ENCODE results near the gene SELENOF.
"Not testable (repeated sequence)": the region's sequence is repeated elsewhere in the genome, so short reads cannot be mapped to it uniquely, and the experiment has no call there.

The SELENOF gene

DNA sequence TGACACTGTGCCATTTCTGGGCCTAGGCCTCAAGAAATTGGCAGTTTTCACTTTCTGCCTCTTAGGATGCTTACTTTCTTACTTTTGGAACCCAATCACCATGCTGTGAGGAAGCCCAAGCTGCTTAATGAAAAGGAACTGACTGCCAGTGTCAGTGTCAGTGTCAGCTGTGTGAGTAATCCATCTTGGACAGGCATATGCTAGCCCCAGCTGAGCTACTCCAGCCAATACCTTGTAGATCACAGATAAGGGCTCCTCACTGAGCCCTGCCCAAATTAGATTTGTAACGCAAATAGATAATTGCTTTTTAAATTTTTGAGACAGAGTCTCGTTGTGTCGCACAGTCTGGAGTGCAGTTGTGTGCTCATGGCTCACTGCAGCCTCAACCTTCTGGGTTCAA is 59.6 kb downstream of the SELENOF start:
- no peak for DNase-seq

DNA sequence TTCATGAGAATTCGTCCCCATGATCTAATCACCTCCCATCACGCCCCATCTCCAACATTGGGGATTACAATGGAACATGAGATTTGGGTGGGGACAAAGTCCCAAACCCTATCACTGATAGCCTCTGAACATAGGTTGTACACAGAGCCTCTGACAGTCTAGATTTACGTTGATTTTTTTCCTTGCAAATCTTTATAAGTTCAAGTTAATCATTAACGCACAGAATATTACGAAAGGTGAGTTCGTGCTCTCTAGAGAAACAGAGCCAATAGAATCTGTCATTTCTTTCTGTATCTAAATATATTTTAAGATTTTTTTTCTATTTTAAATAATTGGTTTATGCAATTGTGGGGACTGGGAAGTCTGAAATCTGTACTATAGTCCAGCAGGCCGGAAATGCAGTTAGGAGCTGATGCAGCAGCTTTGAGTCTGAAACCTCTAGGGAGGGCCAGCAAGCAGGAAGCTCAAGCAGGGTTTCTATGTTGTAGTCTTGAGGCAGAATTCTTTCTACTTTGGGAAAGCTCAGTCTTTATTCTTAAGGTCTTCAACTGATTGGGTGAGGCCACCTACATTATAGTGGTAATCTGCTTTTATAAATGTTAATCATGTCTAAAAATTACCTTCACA is 61.0 kb downstream of the SELENOF start:
- no peak for DNase-seq

DNA sequence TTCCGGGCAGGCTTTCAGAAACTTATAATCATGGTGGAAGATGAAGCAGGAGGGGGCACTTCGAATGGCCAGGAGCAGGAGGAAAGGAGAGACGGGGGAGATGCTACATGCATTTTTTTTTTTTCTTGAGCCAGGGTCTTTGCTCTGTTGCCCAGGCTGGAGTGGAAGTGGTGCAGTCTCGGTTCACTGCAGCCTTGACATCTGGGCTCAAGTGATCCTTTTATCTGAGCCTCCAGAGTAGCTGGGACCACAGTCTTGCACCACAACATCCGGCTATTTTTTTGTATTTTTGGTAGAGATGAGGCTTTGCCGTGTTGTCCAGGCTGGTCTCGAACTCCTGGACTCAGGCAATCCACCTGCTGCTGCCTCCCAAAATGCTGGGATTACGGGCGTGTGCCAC is 61.6 kb downstream of the SELENOF start:
- DNase-seq = no peak

DNA sequence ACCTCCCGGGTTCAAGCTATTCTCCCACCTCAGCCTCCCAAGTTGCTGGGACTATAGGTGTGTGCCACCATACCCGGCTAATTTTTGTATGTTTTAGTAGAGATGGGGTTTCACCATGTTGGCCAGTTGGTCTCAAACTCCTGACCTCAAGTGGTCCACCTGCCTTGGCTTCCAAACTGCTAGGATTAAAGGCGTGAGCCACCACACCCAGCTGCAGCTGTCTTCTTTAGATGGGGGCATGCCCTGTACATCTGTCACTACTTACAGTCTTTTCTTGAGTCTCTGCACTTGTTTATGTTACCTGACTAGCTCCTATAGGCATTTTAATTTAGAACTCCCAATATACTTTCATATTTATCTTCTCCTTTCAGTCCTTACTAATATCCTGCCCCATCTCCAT is 64.2 kb downstream of the SELENOF start:
- no peak for DNase-seq

DNA sequence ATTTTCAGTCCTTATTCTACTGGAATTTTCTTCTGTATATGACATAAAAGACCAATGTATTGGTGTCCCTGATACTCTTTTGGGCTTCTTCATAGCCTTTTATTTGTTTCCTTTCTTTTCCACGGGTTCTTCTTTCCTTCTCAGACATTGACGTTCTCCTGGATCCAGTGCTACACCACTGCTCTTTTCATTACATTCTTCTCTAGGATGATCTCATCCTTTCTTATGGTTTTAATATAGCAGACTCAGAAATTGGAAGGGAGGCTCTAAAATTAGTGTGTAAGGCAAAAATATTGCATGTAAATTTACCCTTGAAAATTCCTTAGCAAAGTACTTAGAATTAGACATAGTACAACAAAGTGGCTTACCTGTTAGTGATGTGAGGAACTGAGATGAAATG is 65.3 kb downstream of the SELENOF start:
- no peak for DNase-seq

DNA sequence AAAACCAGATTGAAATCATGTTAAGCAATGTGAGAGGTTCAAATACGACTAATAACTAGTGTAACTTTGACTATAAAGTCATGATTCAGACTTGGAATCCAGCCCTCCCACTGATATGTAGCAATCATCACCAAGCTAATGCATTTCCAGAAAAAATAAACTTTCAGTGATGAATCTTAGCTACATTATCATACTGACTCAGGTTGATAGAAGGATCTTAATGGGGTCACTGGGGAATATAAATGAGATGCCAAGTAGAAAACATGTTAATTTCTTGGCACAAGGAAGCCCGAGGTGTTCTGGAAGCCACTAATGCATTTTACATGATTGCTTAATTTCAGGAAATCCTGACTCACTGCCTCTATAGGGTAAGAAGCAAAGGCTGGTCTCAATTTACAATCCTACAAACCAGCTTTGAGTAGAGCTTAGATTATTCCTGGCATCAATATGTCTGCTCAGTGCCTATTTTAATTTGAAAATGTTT is 67.7 kb downstream of the SELENOF start:
- DNase-seq = no peak

DNA sequence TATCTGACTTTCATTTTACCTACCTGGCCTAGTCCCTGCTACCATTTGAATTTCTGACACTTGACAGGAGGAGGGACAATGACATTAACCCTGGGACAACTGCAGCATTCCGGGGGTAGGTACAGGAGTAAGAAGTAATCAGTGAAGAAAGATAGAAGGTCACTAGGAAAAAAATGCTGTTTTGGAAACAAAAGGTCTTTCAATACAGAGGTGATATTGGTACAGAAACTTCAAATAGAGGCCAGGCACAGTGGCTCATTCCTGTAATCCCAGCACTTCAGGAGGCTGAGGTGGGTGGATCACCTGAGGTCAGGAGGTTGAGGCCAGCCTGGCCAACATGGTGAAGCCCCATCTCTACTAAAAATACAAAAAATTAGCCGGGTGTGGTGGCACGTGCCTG is 68.4 kb downstream of the SELENOF start:
- DNase-seq = no peak

DNA sequence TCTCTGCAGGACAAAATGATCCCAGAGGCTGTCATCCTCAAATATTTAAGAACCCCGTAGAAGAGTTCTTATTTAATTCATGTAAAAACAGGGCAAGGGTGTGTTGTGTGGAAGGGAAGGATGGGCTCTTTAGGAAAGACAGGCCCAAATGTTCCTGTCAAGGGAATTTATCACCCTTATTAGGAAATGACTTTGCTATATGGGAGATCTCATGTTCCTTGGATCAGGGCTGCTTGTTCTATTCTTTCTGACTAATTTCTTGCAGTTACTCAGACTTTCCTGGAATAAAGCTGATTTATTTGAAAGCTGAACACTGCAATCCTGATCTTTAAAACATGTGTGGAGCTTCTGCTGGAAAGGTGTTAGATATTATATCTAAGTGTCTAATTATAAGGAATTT is 72.8 kb downstream of the SELENOF start:
- no peak for DNase-seq

DNA sequence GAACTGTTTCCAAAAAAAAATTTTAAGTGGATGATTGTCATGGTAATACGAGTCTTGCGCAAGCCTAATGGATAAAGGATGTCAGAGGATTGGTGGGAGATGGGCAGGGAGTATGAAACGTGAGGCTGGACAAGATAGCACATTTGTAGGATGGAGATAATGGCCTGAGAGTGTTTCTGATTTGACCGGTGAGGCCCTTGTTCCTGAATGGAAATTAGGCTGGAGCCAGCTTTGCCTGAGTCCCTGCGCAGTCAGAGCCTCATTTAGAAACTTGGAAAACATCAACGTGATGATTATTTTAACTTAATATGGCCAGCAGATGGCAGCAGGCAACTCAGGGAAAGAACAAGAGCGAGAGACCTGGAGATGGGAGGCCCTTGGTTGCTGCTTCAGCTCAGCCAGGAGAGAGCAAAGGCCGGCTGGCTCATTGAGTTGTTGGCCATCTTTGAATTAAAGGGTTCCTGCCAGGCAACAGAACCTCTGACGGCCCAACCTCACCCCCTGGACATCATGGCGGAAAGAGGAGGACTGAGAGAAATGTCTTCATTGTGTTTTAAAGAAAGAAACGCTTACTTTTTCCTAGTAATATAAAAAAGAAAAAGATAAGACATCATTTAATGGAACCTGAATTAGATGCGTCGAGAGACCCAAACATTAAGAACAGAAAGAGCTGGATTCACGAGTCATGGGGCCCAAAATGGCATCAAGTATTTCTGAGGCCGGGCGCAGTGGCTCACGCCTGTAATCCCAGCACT is 80.3 kb downstream of the SELENOF start:
- peak; percentile 28 to 46 for DNase-seq

DNA sequence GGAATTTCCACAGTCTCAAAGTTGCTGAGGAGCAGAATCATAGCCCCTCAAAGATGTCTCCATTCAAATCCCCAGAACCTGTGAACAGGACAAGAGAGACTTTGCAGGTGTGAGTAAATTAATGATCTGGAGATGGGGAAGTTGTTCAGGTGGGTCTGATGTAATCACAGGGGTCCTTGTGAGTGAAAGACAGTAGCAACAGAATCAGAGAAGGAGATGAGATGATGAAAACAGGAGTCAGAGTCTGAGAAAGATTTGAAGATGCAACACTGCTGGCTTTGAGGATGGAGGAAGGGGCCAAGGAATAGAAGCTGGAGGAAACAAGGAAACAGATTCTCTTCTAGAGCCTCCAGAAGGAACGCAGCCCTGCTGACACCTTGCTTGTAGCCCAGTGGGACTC is 81.5 kb downstream of the SELENOF start:
- DNase-seq = no peak

DNA sequence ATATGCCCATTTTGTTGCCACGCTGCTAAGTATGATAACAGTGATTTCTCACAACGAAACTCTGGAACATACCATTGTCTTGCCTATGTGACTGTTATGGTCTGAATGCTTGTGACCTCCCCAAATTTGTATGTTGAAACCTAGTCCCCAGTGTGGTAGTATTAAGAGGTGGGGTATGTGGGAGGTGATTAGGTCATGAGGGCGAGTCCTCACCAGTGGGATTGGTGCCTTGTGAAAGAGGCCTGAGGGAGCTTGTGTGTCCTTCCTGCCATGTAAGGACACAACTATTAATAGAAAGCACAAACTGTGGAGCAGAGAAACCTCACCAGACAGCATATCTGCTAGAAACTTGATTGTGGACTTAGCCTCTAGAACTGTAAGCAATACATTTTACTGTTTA is 84.6 kb downstream of the SELENOF start:
- no peak for DNase-seq

DNA sequence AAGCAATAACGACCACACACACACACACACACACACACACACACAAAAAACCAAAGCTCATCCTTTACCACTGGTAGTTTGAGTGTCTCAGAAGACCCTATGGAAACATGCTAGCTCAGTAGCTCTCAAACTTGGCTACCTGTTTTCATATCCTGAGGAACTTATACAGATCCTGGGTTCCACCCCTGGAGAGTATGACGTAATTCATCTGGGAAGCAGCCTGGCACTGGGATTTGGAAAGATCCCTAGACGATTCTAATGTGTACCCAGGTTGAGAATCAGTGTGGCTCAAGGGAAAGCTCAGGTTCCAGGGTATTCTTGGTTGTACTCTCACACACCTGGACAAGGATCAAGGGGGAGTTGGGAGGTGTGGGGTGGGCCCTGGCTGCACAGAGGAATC is 85.9 kb downstream of the SELENOF start:
- no peak for DNase-seq

DNA sequence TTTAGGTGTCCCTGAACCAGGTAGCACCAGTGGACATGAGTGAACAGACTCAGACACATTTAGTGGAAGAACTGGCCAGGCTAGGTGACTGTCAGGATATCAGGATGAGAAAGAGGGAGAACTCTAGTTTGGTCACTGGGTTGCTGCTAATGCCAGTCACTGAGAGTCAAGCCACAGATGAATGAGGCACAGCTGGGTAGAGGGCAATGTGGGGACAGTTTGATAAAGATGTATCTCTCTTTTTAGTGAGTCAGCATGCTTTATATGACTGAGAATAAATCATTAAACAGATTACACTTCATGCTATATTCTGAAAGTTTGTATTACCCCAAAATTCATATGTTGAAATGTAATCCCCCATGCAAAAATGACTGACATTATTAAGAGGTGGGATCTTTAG is 87.1 kb downstream of the SELENOF start:
- DNase-seq = no peak

DNA sequence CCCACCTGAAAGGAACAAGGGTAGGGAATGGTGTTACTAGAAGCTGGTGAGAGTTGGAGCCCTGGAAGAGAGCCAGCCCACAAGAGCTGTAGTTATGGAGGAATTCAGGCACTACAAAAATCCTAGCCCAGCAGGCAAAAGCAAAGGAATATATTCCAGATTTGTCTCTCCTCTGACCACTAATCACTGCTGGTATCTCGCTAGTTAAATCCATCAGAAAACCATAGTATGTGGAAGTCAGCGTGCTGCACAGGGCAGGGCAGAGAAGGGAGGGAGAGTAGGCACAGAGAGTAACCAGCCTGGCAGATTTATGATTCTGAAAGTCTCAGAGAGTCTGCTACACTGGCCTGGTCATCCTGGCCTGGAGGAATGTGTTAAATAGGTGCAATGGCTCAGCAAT is 88.6 kb downstream of the SELENOF start:
- DNase-seq = no peak

DNA sequence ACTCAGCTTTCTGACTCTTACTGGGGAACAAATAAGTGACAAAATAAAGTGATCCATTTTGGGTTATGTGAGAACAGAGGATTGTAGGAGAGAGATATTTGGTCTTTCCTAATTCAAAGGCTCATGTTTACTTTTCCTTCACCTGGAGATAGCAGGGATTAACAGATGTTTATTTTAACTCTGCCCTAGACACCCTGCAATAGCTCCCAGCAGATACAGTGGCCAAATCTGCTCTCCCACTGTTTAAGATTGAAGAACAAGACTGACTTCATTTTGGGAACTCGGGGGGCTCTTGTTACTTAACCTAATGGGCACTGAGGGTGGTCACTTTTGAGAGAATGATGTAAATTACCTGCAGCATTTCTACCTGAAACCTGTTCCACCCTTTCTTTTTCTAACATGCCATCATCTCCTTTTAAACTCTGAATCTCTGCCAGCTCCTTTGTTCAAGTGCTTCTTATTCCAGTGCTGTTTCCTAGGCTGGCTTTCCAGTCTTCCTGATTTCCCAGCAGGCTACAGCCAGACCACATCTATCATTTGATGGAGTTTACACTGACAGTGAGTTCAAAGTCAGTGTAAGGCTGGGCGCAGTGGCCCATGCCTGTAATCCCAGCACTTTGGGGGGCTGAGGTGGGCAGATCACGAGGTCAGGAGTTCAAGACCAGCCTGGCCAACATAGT is 90.0 kb downstream of the SELENOF start:
- DNase-seq = no peak

DNA sequence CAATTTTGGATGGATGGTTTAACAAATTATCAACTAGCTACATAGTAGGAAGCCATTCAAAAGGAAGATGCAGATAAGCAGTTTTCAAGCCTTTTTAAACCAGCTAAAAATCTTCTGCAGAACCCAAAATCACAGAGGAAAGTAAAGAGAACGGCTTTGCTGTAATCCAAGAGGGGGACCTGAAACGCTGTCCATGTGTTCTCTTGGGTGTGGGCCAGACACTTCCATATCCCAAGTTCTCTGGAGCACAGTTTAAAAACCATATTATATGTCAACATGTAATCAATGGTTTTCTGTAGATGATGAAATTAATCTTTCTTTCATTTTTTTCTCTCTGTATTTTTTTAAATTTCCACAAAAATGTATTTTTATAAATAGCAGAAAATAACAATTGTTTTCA is 90.5 kb downstream of the SELENOF start:
- DNase-seq = no peak

DNA sequence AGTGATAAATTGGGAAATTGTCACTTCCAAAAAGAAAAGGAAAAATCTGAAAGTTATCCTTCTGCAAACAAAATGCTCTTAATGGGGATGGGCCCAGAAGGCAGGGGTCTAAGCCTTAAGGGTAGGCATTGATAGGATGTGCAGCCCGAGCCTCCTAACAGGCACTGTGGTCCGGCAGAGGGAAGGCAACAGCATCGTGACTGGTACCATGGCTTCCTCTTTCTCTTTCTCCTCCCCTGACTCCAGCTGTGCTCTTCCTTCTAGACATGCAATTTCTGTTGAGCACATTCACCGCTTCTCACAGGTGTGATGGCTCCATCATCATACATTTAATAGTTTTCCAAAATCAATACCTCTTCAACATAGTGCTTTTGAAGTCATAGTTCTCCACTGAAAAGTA is 91.5 kb downstream of the SELENOF start:
- DNase-seq = no peak

DNA sequence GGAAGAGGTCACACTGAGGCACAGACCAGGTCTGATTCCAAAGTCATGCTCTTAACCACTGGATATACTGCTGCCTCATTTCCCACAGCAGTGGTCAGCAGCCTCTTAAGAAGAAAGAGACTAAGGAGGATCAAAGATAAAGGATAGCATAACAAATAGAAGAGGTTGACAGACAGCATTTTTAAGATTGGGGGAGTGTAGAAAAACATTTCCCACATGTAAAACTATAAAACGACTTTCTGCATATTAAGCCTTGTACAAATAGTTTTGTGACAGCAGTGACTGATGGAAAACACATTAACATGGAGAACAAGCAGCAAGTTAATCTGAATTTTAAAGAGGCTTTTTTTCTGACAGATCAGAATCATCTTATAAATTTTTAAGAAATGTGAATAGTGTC is 92.0 kb downstream of the SELENOF start:
- no peak for DNase-seq

DNA sequence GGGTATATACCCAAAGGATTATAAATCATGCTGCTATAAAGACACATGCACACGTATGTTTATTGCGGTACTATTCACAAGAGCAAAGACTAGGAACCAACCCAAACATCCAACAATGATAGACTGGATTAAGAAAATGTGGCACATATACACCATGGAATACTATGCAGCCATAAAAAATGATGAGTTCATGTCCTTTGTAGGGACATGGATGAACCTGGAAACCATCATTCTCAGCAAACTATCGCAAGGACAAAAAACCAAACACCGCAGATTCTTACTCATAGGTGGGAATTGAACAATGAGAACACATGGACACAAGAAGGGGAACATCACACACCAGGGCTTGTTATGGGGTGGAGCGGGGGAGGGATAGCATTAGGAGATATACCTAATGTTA is 94.0 kb downstream of the SELENOF start:
- not testable (repeated sequence) for DNase-seq

DNA sequence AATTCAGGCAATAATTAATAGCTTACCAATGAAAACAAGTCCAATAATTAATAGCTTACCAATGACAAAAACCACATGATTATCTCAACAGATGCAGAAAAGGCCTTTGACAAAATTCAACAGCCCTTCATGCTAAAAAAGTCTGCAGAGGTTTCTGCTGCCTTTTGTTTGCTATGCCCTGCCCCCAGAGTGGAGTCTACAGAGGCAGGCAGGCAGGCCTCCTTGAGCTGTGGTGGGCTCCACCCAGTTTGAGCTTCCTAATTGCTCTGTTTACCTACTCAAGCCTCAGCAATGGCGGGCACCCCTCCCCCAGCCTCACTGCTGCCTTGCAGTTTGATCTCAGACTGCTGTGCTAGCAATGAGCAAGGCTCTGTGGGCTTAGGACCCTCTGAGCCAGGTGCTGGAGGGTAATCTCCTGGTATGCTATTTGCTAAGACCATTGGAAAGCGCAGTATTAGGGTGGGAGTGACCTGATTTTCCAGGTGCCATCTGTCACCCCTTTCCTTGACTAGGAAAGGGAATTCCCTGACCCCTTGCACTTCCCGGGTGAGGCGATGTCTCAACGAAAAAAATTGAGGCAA is 96.6 kb downstream of the SELENOF start:
- not testable (repeated sequence) for DNase-seq

DNA sequence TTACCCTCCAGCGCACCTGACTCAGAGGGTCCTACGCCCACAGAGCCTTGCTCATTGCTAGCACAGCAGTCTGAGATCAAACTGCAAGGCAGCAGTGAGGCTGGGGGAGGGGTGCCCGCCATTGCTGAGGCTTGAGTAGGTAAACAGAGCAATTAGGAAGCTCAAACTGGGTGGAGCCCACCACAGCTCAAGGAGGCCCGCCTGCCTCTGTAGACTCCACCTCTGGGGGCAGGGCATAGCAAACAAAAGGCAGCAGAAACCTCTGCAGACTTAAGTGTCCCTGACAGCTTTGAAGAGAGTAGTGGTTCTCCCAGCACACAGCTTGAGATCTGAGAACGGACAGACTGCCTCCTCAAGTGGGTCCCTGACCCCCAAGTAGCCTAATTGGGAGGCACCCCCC is 99.8 kb downstream of the SELENOF start:
- DNase-seq = not testable (repeated sequence)

Data from activated CD4-positive, alpha-beta T cell treated with anti-CD3 and anti-CD28 coated beads, Interleukin-2, amount 50 U/mL, for 4 hours (primary cell).